ENCODE results near the gene SGSM2.
"Not testable (repeated sequence)": the region's sequence is repeated elsewhere in the genome, so short reads cannot be mapped to it uniquely, and the experiment has no call there.

The SGSM2 gene

GRCh38 chr17:2336852-2337543, at the start of gene SGSM2:
TSS of gene SGSM2 (plus strand) at chr17:2337501. CDS start at chr17:2337689, 188 bp downstream.
- peak; percentile 33 to 41 for DNase-seq (ENCODE audit: low read depth in 2 of 2)

DNA sequence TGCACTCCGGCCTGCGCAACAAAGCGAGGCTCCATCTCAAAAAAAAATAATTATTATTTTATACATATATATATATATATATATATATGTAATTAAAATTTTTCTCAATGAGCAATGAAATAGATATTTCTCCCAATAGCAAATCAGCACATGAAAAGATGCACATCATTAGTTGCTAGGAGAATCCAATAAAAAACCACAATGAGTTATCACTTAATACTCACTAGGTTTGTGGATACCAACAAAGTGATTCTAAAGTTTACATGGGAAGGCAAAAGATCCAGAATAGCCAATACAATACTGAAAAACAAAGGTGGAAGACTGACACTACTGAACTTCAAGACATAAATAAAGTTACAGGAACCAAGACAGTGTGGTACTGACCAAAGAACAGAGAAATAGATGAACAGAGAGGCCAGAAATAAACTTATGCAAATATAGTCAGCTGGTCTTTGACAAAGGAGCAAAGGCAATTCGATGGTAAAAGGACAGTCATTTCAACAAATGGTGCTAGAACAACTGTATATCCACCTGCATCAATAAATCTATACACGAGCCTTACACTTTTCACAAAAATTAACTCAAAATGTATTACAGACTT, 47.3 kb upstream of the SGSM2 start:
- no peak for DNase-seq (ENCODE audit: low read depth in 2 of 2)

GRCh38 chr17:2292100-2292499, 45.2 kb upstream of the SGSM2 start:
- DNase-seq (ENCODE audit: low read depth in 2 of 2): no peak

GRCh38 chr17:2295575-2295974, 41.7 kb upstream of the SGSM2 start:
- no peak for DNase-seq (ENCODE audit: low read depth in 2 of 2)

DNA sequence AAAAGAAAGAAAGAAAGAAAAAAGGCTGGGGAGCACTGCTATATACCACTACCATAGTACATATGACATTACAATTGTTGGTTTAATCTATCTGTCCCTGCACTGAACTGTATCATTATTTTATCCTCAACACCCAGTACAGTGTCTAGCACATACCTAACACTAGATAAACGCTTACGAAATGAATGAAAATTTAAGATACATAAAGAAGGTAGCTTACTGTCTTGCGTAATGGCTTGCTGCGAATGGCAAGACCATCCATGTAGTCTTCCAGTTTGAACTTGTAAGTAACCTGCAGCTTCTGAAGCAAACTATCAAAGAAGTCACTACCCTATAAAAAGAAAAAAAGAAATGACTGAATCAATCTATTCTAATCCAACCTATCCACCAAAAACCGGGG, 40.3 kb upstream of the SGSM2 start:
- no peak for DNase-seq (ENCODE audit: low read depth in 2 of 2)

GRCh38 chr17:2299136-2299535, 38.2 kb upstream of the SGSM2 start:
- DNase-seq (ENCODE audit: low read depth in 2 of 2): no peak

GRCh38 chr17:2299756-2300155, 37.5 kb upstream of the SGSM2 start:
- DNase-seq (ENCODE audit: low read depth in 2 of 2): no peak

DNA sequence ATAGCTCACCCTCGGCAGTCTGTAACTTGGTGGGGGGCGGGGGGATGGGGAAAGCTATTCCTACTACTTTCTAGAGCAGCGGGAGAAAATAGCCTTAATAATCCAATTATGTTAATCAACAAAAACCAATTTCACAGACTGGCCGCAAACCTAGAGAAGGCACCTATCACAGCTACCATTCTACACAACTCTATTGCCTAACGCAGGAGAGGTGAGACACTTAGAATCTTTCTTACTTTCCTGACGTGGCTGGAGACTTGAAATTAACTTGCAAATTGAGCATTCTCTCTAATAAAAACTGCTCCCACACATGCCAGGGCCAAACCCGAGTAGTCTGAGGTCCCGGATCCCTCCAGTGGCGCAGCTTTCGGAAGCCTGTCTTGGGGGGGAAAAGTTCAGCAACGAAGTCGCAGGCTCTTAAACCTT, 34.5 kb upstream of the SGSM2 start:
- DNase-seq (ENCODE audit: low read depth in 2 of 2): no peak

DNA sequence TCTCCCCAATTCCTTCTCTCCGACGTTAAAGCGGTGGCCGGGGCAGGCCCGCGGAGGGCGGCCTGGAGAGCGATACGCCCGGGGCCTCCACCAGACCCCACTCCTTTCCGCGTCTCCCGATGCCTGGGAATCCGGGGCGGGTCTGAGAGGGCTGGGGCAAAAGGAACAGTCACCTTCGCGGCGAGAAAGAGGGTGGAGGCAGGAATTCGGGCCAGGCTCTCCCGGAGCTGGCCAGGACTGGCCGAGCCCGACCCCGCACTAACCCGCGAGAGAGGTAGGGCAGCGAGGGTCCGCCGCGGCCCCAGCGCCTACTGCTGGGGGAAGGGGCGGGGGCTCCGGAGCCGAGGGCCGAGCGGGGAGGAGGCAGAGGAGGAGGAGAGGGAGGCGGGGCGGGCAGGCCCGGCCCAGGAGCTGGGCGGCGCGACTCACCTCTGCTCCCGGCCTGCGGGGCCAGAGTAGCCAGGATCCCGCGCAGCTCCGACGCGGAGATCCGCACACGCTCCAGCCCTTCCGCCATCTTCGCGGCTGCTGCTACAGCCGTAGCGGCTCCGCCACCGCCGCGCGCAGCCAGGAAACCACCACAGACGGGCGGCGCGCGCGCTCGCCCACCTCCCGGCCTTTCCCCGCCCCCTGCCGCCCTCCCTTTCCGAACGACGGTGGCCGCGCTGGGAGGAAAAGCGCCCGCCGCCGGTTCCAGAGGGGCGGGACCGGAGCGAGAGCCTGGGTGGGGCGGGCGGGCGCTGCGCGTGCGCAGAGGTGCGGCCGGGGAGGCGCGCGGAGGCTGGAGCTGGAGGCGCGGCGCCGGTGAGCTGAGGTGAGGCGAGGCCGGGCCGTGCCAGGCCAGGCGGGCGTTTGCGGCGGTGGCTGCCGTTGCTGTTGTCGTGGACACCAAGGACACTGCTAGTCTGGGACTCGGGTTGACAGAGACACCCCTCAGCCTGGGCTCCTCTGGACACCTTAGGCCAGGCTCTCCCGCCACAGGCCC, 33.8 kb upstream of the SGSM2 start, which contains the start of the genes SMG6 and SRR:
TSS of gene SMG6 (minus strand) at position 582 of the 985 bp plus-strand sequence. CDS start at position 517, 65 bp downstream.
TSS of gene SRR (plus strand) at position 747 of the 985 bp plus-strand sequence. CDS start 11,611 bp downstream, outside the sequence.
- peak; percentile 90 for DNase-seq (ENCODE audit: low read depth in 2 of 2)

GRCh38 chr17:2304931-2305330, 32.4 kb upstream of the SGSM2 start:
- DNase-seq (ENCODE audit: low read depth in 2 of 2): no peak

GRCh38 chr17:2309338-2310154, 27.8 kb upstream of the SGSM2 start:
- DNase-seq (ENCODE audit: low read depth in 2 of 2): no peak

GRCh38 chr17:2312736-2313135, 24.6 kb upstream of the SGSM2 start:
- no peak for DNase-seq (ENCODE audit: low read depth in 2 of 2)

- not testable (repeated sequence) for DNase-seq (ENCODE audit: low read depth in 2 of 2)
These were observed 20.4 kb upstream of the SGSM2 start for GRCh38 chr17:2316916-2317205.

GRCh38 chr17:2317796-2318195, 19.5 kb upstream of the SGSM2 start:
- DNase-seq (ENCODE audit: low read depth in 2 of 2): no peak

GRCh38 chr17:2319051-2319450, 18.2 kb upstream of the SGSM2 start:
- DNase-seq (ENCODE audit: low read depth in 2 of 2): no peak

GRCh38 chr17:2321399-2321798, 15.9 kb upstream of the SGSM2 start:
- DNase-seq (ENCODE audit: low read depth in 2 of 2): no peak

GRCh38 chr17:2323629-2324314, 13.5 kb upstream of the SGSM2 start:
- no peak for DNase-seq (ENCODE audit: low read depth in 2 of 2)

DNA sequence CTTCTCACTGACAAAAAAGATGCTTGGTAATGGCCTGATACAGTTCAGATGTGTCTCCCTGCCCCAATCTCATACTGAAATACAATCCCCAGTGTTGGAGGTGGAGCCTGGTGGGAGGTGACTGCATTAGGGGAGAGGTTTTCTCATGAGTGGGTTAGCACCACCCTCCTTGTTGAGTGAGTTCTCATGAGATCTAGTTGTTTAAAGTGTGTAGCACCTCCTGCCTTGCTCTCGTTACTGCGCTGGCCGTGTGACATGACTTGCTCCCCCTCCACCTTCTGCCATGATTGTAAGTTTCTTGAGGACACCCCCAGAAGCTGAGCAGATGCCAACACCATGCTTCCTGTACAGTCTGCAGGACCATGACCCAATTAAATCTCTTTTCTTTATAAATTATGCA, 6.0 kb upstream of the SGSM2 start:
- no peak for DNase-seq (ENCODE audit: low read depth in 2 of 2)

DNA sequence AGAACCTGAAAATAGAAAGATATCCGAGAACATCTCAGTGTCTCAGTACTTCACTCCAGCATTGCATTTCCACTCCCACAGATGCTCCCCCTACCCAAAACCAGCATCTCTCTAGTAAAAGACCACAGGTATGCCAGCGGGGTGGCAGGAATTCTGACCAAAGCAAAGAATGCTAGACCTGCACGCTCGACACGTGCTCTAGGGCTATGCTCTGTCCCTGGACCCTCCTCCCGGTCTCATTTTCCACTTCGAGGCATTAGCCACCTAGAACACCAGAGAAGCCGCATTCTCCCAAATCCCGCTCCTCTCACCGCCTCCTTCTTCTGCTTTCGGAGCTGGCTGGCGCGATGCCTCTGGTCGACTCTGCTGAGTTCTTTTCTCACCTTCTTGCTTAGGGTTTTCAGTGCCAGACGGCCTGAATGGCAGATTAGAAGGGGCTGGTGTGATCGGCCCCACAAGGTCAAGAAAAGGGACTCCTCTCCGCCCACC, 1.5 kb upstream of the SGSM2 start:
- no peak for DNase-seq (ENCODE audit: low read depth in 2 of 2)

DNA sequence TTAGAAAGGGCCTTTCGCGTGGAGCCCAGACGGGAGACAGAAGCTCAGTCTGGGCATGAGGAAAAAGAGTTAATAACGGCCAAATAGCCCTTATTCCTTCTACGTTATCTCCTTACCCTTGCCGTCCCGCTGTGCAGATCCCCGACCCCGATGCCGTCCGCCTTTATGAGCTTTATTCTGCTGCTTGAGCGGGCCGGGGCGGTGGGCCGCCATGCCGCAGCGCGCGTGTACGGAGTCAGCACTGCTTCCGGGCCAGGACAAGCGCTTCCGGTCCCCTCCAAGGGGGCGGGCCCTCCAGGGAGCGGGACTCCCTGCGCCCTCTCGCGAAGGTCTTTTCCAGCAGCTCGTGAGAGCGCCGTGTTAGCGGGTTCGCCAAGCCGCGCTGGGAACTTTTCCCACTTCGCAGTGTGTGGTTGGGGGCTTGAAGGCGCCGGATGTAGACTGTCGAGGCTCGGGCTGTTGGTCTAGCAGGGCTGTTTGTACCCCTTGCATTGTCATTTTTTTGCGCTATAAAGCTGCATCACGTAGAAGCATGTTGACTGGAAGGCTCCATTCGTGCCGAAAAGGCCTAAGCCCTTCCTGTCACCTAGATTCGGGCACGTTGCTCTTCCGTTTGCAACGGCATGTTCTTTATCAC, 968 bp upstream of the SGSM2 start, which contains the start of gene TSR1:
TSS of gene TSR1 (minus strand) at position 243 of the 637 bp plus-strand sequence. CDS start at position 213, 30 bp downstream.
- peak; percentile 73 to 81 for DNase-seq (ENCODE audit: low read depth in 2 of 2)

Data from activated CD8-positive, alpha-beta memory T cell treated with anti-CD3 and anti-CD28 coated beads for 4 hours (primary cell).